ENCODE measurements around the gene FOXE3. TPM values are rescaled to one million over a fixed set of nuclear protein-coding genes. Genes with fewer than 3 reads are reported as not detected.

FOXE3 gene
- total RNA-seq, 4 donors from 2014 or later = not detected

- TF ChIP-seq CTCF (IDR thresholded peaks at IDR 0.05; ENCODE audit: low read depth) = no peak
Observed at GRCh38 chr1:47393141-47393540, 22.9 kb upstream of the FOXE3 start.

GRCh38 chr1:47395433-47395832, 20.7 kb upstream of the FOXE3 start:
- no peak for TF ChIP-seq CTCF (IDR thresholded peaks at IDR 0.05; ENCODE audit: low read depth)

GRCh38 chr1:47396671-47397196, 19.4 kb upstream of the FOXE3 start:
- no peak for TF ChIP-seq CTCF (IDR thresholded peaks at IDR 0.05; ENCODE audit: low read depth)

- TF ChIP-seq CTCF (IDR thresholded peaks at IDR 0.05; ENCODE audit: low read depth) = no peak
Observed at GRCh38 chr1:47399138-47399845, 16.8 kb upstream of the FOXE3 start.

- no peak for TF ChIP-seq CTCF (IDR thresholded peaks at IDR 0.05; ENCODE audit: low read depth)
Observed at GRCh38 chr1:47399846-47400155, 16.3 kb upstream of the FOXE3 start.

GRCh38 chr1:47401761-47402160, 14.3 kb upstream of the FOXE3 start:
- no peak for TF ChIP-seq CTCF (IDR thresholded peaks at IDR 0.05; ENCODE audit: low read depth)

GRCh38 chr1:47402591-47402990, 13.5 kb upstream of the FOXE3 start:
- TF ChIP-seq CTCF (IDR thresholded peaks at IDR 0.05; ENCODE audit: low read depth) = no peak
